Right atrium auricular region (tissue), 2 donors: ENCODE results near the gene SYNDIG1L. TPM values are rescaled to one million over a fixed set of nuclear protein-coding genes. Genes with fewer than 3 reads are reported as not detected.

Experiments used
- DNase-seq: peaks from one replicate; pipeline ENCODE4 v3.0.0-alpha.2; 2019; ENCODE audit warnings: low spot score
- H3K27ac ChIP-seq, 2 donors: fragments of 200-600 bp; sonication (generic); 1 replicate in 1 of 2; 2 replicates in 1 of 2; pipeline ENCODE4 v1.5.1; 2016 to 2019
- H3K27me3 ChIP-seq, 2 donors: fragments of 200-600 bp; sonication (generic); one replicate each; pipeline versions ENCODE4 v1.5.1 to v1.6.0; 2017 to 2019
- H3K36me3 ChIP-seq: fragments of 200-600 bp; sonication (generic); one replicate; pipeline ENCODE4 v1.5.1; 2016
- H3K4me1 ChIP-seq, 2 donors: fragments of 200-600 bp; sonication (generic); one replicate each; pipeline versions ENCODE4 v1.5.1 to v1.6.0; 2017 to 2019
- H3K4me3 ChIP-seq, 2 donors: fragments of 200-600 bp; sonication (generic); 1 replicate in 1 of 2; 2 replicates in 1 of 2; pipeline ENCODE4 v1.5.1; 2017 to 2019; ENCODE audit warnings: mild to moderate bottlenecking in 1 of 2, moderate library complexity in 1 of 2
- H3K9me3 ChIP-seq, 2 donors: fragments of 200-600 bp; sonication (generic); one replicate each; pipeline ENCODE4 v1.5.1; 2019
- CTCF ChIP-seq, 2 donors: fragments of 200-600 bp; sonication (generic); IDR thresholded peaks; one replicate each; pipeline ENCODE4 v1.5.1; 2019; ENCODE audit warnings: antibody characterized with exemption in 2 of 2
- total RNA-seq, 2 donors: library from RNA; depleted of rRNA; stranded (reverse); fragments of >200 nt; gene quantifications; one replicate each; pipeline ENCODE4 v1.1.0, GENCODE V29; 2016

The SYNDIG1L gene
- total RNA-seq, 2 donors from 2014 or later = 0.12 to 0.22 TPM

DNA sequence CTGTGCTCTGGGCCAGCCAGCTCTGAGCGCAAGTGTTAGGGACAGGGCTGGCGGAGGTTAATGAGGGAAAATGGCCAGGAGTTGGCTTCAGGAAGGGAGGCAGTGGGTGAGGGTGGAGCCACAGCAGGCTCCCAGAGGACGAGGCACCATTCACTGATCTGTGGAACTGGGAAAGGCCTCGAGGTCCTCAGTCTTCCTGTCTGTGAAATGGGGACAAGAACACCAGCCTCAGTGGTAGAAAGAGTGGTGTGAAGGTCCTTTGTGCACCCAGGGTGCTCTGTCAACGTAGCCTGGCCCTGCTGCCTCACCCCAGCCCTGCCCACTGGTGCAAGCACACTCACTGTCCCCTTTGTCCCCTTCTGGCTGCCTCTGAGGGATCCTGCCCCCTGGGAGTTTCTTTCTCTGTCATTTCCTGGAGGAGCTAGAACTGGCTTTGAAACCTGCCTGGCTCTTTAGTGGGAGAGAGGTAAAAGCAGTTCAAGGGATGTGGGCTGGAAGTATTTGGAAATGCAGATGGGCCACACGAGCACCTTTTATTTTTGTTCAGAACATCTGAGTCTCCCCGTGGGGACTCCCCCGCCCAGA lies 25.0 kb downstream of the SYNDIG1L start:
- peaks cover 0 to 16% of the 10 kb centered on the region in 2 donors for H3K4me1 ChIP-seq
- H3K36me3 ChIP-seq = no peaks in the 10 kb centered on the region
- DNase-seq = no peak
- no peaks in the 10 kb centered on the region for H3K9me3 ChIP-seq
- peak overlapping the region in 1 of 2 donors; percentile 14 for H3K4me3 ChIP-seq
- H3K27ac ChIP-seq = peak overlapping the region; percentile 9 to 45
- no peaks in the 10 kb centered on the region for H3K27me3 ChIP-seq
- TF ChIP-seq CTCF (IDR thresholded peaks at IDR 0.05) = no peak

GRCh38 chr14:74400031-74400685 lies 25.9 kb downstream of the SYNDIG1L start:
- no peak overlapping the region for H3K27ac ChIP-seq
- no peak overlapping the region for H3K4me3 ChIP-seq
- no peaks in the 10 kb centered on the region for H3K36me3 ChIP-seq
- peak in 1 of 2 donors; percentile 12 for TF ChIP-seq CTCF (IDR thresholded peaks at IDR 0.05)
- H3K4me1 ChIP-seq = peaks cover 0 to 16% of the 10 kb centered on the region in 2 donors
- no peak for DNase-seq
- H3K27me3 ChIP-seq = no peaks in the 10 kb centered on the region
- no peaks in the 10 kb centered on the region for H3K9me3 ChIP-seq

- Histone ChIP-seq H3K4me3 (no peak overlapping the region), H3K36me3 (no peaks in the 10 kb centered on the region), H3K27me3 (no peaks in the 10 kb centered on the region), H3K27ac (no peak overlapping the region), H3K9me3 (no peaks in the 10 kb centered on the region), H3K4me1 (no peaks in the 10 kb centered on the region)
- DNase-seq = no peak
- TF ChIP-seq CTCF (IDR thresholded peaks at IDR 0.05) = no peak
Observed at GRCh38 chr14:74395094-74395493, 30.9 kb downstream of the SYNDIG1L start.

- H3K4me3 ChIP-seq = no peak overlapping the region
- H3K36me3 ChIP-seq = no peaks in the 10 kb centered on the region
- TF ChIP-seq CTCF (IDR thresholded peaks at IDR 0.05) = no peak
- H3K27ac ChIP-seq = no peak overlapping the region
- no peak for DNase-seq
- no peaks in the 10 kb centered on the region for H3K4me1 ChIP-seq
- no peaks in the 10 kb centered on the region for H3K27me3 ChIP-seq
- no peaks in the 10 kb centered on the region for H3K9me3 ChIP-seq
Observed at GRCh38 chr14:74394549-74394948, 31.5 kb downstream of the SYNDIG1L start.

DNA sequence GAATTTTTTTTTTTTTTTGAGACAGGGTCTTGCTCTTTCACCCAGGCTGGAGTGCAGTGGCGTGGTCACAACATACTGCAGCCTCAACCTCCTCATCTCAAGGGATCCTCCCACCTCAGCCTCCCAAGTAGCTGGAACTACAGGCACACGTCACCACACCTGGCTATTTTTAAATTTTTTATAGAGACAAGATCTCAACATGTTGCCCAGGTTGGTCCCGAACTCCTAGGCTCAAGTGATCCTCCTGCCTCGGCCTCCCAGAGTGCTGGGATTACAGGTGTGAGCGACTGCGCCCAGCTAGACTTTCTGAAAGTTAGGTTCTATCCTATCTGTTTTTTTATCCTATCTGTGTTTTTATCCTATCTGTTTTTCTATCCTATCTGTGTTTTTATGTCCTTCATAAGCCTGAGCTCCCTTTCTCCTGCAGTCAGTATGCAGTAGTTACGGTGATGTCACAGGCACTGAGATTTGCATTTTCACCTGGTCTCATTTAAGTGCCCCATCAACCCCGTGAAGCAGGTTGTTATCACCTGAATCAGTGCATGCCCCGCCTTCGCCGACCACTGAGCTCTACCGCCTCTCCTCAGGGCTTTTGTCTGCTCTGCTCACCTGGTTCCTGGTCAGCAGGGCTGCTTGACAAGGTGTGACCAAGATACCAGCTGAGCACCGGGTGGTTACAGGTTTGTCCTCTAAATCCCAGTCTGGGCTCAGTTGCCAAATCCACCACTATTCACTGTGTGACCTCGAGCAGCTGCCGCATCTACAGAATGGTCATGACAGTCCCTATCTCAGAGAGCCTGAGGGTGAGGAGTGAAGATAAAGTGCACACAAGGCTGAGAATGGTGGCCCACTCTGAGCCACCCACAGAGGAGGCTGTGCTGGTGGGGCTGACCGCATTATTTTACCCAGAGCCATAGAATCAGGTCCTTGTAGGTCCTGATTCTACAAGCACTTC lies 33.1 kb downstream of the SYNDIG1L start:
- no peaks in the 10 kb centered on the region for H3K4me1 ChIP-seq
- H3K27ac ChIP-seq = no peak overlapping the region
- H3K4me3 ChIP-seq = no peak overlapping the region
- no peak for DNase-seq
- TF ChIP-seq CTCF (IDR thresholded peaks at IDR 0.05) = no peak
- no peaks in the 10 kb centered on the region for H3K27me3 ChIP-seq
- no peaks in the 10 kb centered on the region for H3K9me3 ChIP-seq
- no peaks in the 10 kb centered on the region for H3K36me3 ChIP-seq
